Vagina (tissue), 2 donors: ENCODE measurements around the gene BTAF1. TPM values are rescaled to one million over a fixed set of nuclear protein-coding genes. Genes with fewer than 3 reads are reported as not detected.

Experiments used
- DNase-seq, 2 donors: peaks; one replicate each; pipeline ENCODE4 v3.0.0-alpha.2; 2017; ENCODE audit errors: extremely low spot score in 2 of 2
- H3K27ac ChIP-seq: fragments of 200-600 bp; sonication (generic); one replicate; pipeline ENCODE4 v1.5.1; 2019
- H3K27me3 ChIP-seq: fragments of 200-600 bp; sonication (generic); one replicate; pipeline ENCODE4 v1.5.1; 2019
- H3K36me3 ChIP-seq, 2 donors: fragments of 200-600 bp; sonication (generic); one replicate each; pipeline ENCODE4 v1.5.1; 2017 to 2019
- H3K4me1 ChIP-seq: fragments of 200-600 bp; sonication (generic); one replicate; pipeline ENCODE4 v1.5.1; 2019
- H3K4me3 ChIP-seq, 2 donors: fragments of 200-600 bp; sonication (generic); 1 replicate in 1 of 2; 2 replicates in 1 of 2; pipeline ENCODE4 v1.5.1; 2016 to 2019
- H3K9me3 ChIP-seq: fragments of 200-600 bp; sonication (generic); one replicate; pipeline ENCODE4 v1.5.1; 2019
- POLR2A ChIP-seq, 2 donors: fragments of 450-650 bp; IDR thresholded peaks; one replicate each; pipeline ENCODE4 v1.6.1; 2017; ENCODE audit warnings: antibody characterized with exemption in 2 of 2, mild to moderate bottlenecking in 2 of 2, moderate library complexity in 2 of 2
- POLR2AphosphoS5 ChIP-seq, 2 donors: sonication (generic); formaldehyde crosslinking; IDR thresholded peaks; one replicate each; pipeline ENCODE4 v1.9.0; 2017; ENCODE audit warnings: antibody characterized with exemption in 2 of 2, mild to moderate bottlenecking in 2 of 2, low read depth in 1 of 2; ENCODE audit not compliant: insufficient read depth in 1 of 2
- intact Hi-C: fragments of 100-400 bp; cut with DNase I; formaldehyde crosslinking; loops from one replicate; pipeline ENCODE4 v1.15.1; 2023
- total RNA-seq: library from RNA; depleted of rRNA; stranded (reverse); fragments of >200 nt; gene quantifications from one replicate; pipeline ENCODE4 v1.2.3, GENCODE V29; 2016
- TF ChIP-seq, protein P1 (sequence below), 3 experiments: fragments of 450-650 bp in 2 of 3; fragments of 200-600 bp in 1 of 3; sonication (generic) in 1 of 3; IDR thresholded peaks; one replicate each; pipeline ENCODE4 v1.5.1; 2017 to 2019; ENCODE audit warnings: antibody characterized with exemption in 3 of 3, mild to moderate bottlenecking in 2 of 3, moderate library complexity in 2 of 3

Gene BTAF1
- total RNA-seq, 1 donor from 2014 or later: 41.0 TPM

DNA sequence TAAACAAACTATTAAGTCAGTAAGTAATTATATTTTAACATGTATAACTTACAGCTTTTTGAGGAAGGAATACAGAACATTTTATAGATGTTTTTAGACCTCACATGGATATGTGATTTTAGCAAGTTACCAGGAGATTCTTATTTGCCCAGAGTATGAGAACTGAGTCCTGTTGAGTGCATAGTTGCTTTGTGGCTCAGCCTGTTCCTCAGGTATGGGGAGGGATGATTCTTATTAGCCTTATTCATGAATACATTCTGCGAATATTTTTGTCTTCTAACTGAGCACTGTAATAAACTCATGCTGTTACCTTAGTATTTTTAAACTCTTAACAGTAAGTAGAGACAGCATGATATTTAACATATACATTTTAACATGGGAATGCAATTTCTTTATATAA, 17.9 kb downstream of the BTAF1 start:
- no peak for DNase-seq
- Histone ChIP-seq H3K4me3 (no peak overlapping the region), H3K36me3 (peaks cover 0 to 21% of the 10 kb centered on the region in 2 donors), H3K27ac (no peak overlapping the region), H3K27me3 (no peaks in the 10 kb centered on the region), H3K4me1 (no peaks in the 10 kb centered on the region), H3K9me3 (no peaks in the 10 kb centered on the region)
- intact Hi-C loops: no loop called here
- TF ChIP-seq, protein P1, sequence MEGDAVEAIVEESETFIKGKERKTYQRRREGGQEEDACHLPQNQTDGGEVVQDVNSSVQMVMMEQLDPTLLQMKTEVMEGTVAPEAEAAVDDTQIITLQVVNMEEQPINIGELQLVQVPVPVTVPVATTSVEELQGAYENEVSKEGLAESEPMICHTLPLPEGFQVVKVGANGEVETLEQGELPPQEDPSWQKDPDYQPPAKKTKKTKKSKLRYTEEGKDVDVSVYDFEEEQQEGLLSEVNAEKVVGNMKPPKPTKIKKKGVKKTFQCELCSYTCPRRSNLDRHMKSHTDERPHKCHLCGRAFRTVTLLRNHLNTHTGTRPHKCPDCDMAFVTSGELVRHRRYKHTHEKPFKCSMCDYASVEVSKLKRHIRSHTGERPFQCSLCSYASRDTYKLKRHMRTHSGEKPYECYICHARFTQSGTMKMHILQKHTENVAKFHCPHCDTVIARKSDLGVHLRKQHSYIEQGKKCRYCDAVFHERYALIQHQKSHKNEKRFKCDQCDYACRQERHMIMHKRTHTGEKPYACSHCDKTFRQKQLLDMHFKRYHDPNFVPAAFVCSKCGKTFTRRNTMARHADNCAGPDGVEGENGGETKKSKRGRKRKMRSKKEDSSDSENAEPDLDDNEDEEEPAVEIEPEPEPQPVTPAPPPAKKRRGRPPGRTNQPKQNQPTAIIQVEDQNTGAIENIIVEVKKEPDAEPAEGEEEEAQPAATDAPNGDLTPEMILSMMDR (IDR thresholded peaks at IDR 0.05): no peak
- TF ChIP-seq POLR2AphosphoS5 (IDR thresholded peaks at IDR 0.05; ENCODE audit: insufficient read depth in 1 of 2, low read depth in 1 of 2) (no peak), POLR2A (IDR thresholded peaks at IDR 0.05) (no peak)

DNA sequence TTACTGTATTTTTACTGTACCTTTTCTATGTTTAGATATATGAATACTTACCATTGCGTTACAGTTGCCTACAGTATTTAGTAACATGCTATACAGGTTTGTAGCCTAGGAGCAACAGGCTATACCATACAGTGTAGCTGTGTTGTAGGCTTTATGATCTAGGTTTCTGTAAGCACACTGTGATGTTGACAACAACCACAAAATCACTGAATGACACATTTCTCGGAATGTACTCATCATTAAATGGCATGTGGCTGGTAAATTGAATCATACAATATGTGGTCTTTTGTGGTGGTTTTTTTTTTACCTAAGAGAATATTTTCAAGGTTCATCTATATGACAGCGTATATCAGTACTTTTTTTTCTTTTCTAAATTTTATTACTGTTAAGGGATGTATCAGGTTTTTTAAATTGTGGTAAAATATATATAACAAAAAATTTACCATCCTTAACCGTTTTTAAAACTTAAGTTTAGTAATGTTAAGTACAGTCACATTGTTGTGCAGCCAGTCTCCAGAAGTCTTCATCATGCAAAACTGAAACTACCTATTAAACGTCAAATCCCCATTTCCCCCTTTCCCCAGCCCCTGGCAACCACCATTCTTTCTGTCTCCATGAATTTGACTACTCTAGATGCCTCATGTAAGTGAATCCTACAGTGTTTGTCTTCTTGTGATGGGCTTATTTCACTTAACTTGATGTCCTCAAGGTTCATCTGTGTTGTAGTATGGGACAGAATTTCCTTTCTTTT, 21.5 kb downstream of the BTAF1 start:
- H3K4me3 ChIP-seq: no peak overlapping the region
- H3K9me3 ChIP-seq: no peaks in the 10 kb centered on the region

DNA sequence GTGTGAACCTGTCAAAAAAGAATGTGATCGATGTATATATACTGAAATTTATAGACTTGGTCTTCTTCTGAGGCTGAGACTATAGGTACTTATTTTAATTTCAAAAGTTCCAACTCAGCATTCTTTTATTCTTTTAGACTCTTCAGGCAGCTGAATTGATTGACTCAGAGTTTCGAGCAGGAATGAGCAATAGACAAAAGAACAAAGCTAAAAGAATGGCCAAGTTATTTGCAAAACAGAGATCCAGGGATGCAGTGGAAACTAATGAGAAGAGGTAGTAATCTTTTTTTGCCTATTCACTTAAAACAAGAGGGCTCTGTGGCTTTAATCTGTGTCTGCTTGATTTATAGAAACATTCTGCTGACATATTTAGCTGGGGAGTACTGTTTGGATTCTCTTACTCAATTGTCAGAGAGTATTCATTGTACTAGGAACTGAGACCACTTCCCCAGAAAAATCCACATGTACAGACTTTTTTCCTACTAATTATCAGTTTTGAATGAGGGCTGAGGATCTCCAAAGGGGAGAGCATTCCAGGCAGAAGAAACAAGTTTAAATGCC, 30.1 kb downstream of the BTAF1 start:
- TF ChIP-seq, protein P1 (IDR thresholded peaks at IDR 0.05): no peak
- TF ChIP-seq POLR2AphosphoS5 (IDR thresholded peaks at IDR 0.05; ENCODE audit: insufficient read depth in 1 of 2, low read depth in 1 of 2) (no peak), POLR2A (IDR thresholded peaks at IDR 0.05) (no peak)
- DNase-seq: no peak
- intact Hi-C loops: no loop called here
- no peaks in the 10 kb centered on the region for H3K4me1 ChIP-seq
- no peak overlapping the region for H3K27ac ChIP-seq
- no peaks in the 10 kb centered on the region for H3K9me3 ChIP-seq
- peaks cover 0 to 63% of the 10 kb centered on the region in 2 donors for H3K36me3 ChIP-seq
- no peaks in the 10 kb centered on the region for H3K27me3 ChIP-seq
- H3K4me3 ChIP-seq: no peak overlapping the region

More for the DNA sequence above, 21.5 kb downstream of the BTAF1 start:
- Histone ChIP-seq H3K27ac (no peak overlapping the region), H3K36me3 (peaks cover 0 to 21% of the 10 kb centered on the region in 2 donors), H3K27me3 (no peaks in the 10 kb centered on the region), H3K4me1 (no peaks in the 10 kb centered on the region)
- no peak for DNase-seq
- TF ChIP-seq, protein P1 (IDR thresholded peaks at IDR 0.05): no peak
- TF ChIP-seq POLR2A (IDR thresholded peaks at IDR 0.05) (no peak), POLR2AphosphoS5 (IDR thresholded peaks at IDR 0.05; ENCODE audit: insufficient read depth in 1 of 2, low read depth in 1 of 2) (no peak)
- intact Hi-C loops: no loop called here

DNA sequence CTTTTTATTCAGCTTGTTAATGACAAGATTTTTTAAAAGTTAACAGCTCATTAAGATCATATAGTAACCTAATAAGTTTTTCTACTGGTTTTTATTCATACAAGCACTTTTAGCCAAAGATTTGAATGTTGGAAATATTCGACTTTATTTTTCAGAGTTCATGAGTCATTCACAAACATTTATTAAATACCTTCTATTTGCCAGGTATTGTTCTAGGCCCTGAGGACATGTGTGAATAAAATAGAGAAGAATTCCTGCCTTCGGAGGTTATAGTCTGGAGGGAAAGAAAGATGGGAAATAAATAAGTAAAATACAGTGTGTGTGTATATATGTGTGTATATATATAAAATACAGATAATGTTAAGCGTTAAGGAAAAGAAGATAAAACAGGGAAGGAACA, 31.5 kb downstream of the BTAF1 start:
- Histone ChIP-seq H3K4me3 (no peak overlapping the region), H3K36me3 (peaks cover 0 to 76% of the 10 kb centered on the region in 2 donors), H3K9me3 (no peaks in the 10 kb centered on the region), H3K4me1 (no peaks in the 10 kb centered on the region), H3K27ac (no peak overlapping the region), H3K27me3 (no peaks in the 10 kb centered on the region)
- no peak for DNase-seq
- intact Hi-C loops: no loop called here
- TF ChIP-seq, protein P1 (IDR thresholded peaks at IDR 0.05): no peak
- TF ChIP-seq POLR2AphosphoS5 (IDR thresholded peaks at IDR 0.05; ENCODE audit: insufficient read depth in 1 of 2, low read depth in 1 of 2): no peak
- TF ChIP-seq POLR2A (IDR thresholded peaks at IDR 0.05): no peak

DNA sequence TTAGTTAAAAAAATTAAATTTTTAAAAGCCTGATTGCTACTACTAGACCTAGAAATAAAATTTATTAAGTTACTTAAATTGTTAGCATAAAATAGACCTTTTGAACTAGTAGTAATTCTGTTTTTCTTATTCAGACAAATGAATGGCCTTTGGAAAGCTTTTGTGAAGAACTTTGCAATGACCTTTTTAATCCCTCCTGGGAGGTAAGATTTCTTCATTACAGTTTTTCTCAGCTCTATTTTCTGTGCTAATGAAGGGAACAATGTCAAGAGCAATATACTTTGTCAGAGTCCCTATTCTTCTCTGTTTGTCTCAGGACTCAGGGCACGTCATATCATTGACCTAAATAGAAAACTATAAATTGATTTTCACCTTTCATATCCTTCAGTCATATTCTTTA, 33.5 kb downstream of the BTAF1 start:
- Histone ChIP-seq H3K36me3 (peaks cover 0 to 80% of the 10 kb centered on the region in 2 donors), H3K9me3 (no peaks in the 10 kb centered on the region), H3K27me3 (no peaks in the 10 kb centered on the region), H3K4me3 (no peak overlapping the region), H3K27ac (no peak overlapping the region), H3K4me1 (no peaks in the 10 kb centered on the region)
- TF ChIP-seq, protein P1 (IDR thresholded peaks at IDR 0.05): no peak
- TF ChIP-seq POLR2A (IDR thresholded peaks at IDR 0.05) (no peak), POLR2AphosphoS5 (IDR thresholded peaks at IDR 0.05; ENCODE audit: insufficient read depth in 1 of 2, low read depth in 1 of 2) (no peak)
- DNase-seq: no peak
- intact Hi-C loops: no loop called here
